Activated T-cell treated with anti-CD3 and anti-CD28 coated beads, Interleukin-2, amount 50 U/mL, for 24 hours (primary cell): ENCODE measurements around the gene NSG2.

Experiments used
- DNase-seq: peaks from one replicate; pipeline ENCODE4 v3.0.0-alpha.2; 2020
- H3K27ac Mint-ChIP-seq: 2 replicates; pipeline ENCODE4 v1.8.0; 2020; ENCODE audit warnings: mild to moderate bottlenecking, mixed read lengths
- H3K27me3 Mint-ChIP-seq: 2 replicates; pipeline ENCODE4 v1.8.0; 2020; ENCODE audit warnings: mixed read lengths
- H3K36me3 Mint-ChIP-seq: 2 replicates; pipeline ENCODE4 v1.8.0; 2020; ENCODE audit warnings: low read depth, mixed read lengths
- H3K4me1 Mint-ChIP-seq: 2 replicates; pipeline ENCODE4 v1.8.0; 2020; ENCODE audit warnings: low read depth, mixed read lengths
- H3K4me3 Mint-ChIP-seq: 2 replicates; pipeline ENCODE4 v1.8.0; 2020; ENCODE audit warnings: mild to moderate bottlenecking, moderate library complexity, mixed read lengths
- H3K9me3 Mint-ChIP-seq: 2 replicates; pipeline ENCODE4 v1.8.0; 2020; ENCODE audit warnings: mixed read lengths

NSG2 gene

DNA sequence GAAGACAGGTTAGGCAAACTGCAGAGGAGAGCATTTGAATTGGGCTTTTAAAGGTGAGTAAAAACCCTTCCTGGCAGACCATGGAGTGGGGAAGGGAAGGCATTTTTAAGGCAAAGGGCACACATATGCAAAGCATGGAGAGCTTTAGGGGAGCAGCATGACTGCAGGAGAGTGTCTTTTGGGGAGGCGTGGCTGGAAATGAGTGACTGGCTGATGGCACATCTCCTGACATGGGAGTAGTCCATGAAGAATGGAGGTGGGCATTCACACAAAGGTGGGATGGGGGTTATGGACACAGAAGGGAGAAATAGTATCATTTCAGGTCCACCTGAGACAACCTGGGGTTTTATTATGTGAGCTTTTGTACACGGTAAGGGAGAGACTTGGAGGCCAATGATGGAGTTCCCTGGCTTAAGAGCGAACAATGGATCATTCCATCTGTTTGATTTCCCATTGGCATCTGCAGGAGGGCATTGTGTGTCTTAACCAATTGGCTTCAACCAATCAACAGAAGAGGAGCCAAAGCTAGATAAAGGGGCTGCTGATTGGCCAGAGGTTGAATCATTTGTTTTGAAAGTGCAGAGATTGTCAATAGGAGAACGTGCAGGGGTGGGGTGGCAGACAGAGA is 2.1 kb downstream of the NSG2 start:
- Mint-ChIP-seq H3K27me3 (peaks cover 43% of the 10 kb centered on the region), H3K9me3 (no peaks in the 10 kb centered on the region), H3K36me3 (no peaks in the 10 kb centered on the region), H3K4me3 (no peak overlapping the region), H3K4me1 (no peaks in the 10 kb centered on the region), H3K27ac (no peak overlapping the region)
- no peak for DNase-seq

DNA sequence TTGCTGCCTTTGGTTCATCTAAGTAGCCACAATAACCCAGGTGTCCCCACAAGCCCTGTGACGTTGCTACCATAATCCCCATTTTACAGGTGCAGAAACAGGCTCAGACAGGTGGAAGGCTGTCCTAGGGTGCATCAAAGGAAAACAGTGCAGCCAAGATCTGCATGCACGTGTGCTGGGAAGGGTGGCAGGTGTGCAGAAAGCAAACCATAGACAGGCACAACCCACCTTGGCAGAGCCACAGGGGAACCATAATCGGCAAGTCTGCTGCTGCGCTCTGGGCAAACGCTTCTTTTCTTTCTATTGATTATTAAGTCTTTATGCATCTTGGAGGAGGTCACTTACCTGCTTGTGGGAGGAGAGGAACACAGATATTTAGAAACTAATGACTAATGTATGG is 7.1 kb downstream of the NSG2 start:
- Mint-ChIP-seq H3K36me3 (no peaks in the 10 kb centered on the region), H3K27me3 (peaks cover 18% of the 10 kb centered on the region)
- no peak for DNase-seq

DNA sequence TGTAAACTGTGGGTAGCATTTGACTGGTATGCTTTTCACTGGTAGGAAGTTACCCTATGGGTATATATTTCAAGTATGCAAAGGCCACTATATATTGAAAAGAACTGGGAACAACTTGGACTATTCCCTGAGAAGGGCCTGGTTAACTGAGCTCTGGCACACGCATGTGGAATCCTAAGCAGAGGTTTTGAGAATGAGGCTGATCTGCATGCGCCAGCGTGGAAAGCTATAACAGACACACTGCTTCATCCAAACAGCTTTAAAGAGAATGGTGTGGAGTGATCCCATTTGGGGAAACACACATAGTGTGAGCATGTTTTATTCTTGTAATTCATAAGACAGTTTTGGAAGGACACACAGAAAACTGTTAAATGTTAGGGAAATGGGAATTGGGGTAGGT is 8.4 kb downstream of the NSG2 start:
- H3K27ac Mint-ChIP-seq = no peak overlapping the region
- no peak overlapping the region for H3K4me3 Mint-ChIP-seq
- H3K9me3 Mint-ChIP-seq = no peaks in the 10 kb centered on the region
- peaks cover 22% of the 10 kb centered on the region for H3K27me3 Mint-ChIP-seq
- no peaks in the 10 kb centered on the region for H3K36me3 Mint-ChIP-seq
- no peak for DNase-seq
- no peaks in the 10 kb centered on the region for H3K4me1 Mint-ChIP-seq

More for the DNA sequence above, 7.1 kb downstream of the NSG2 start:
- H3K27ac Mint-ChIP-seq = no peak overlapping the region
- no peaks in the 10 kb centered on the region for H3K4me1 Mint-ChIP-seq
- no peak overlapping the region for H3K4me3 Mint-ChIP-seq
- no peaks in the 10 kb centered on the region for H3K9me3 Mint-ChIP-seq

DNA sequence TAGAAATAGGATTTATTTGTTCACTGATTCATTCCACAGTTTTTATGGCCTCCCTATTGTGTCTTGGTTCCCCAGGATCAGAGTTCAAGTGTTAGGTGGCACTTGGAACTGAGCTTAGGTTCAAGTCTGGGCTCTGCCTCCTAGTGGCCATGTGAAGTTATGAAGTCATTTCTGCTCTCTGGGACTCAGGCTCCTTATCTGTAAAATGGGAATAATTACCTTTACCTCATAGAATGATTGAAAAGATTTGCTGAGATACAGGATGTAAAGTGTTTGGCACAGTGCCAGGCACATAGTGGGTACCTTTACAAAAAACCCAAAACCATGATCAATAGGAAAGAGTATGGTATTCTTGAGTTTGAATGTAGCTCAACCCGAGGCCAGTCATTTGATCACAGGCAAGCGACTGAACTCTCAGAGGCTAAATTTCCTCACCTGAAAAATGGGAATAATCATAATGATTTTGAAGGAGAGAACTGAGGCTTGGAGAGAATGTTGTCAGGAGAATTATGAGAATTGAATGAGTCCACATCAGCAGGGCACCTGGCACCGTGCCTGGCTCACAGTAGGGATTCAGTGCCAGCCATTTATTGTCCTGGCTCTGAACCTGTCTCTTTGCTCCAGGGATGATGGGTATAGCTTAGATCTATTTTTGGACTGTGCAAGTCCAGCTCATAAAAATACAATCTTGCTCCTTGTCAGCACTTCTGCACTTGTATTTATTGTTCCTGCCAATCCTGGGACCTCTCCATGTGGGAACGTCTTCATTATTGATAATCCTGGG is 10.8 kb downstream of the NSG2 start:
- no peaks in the 10 kb centered on the region for H3K4me1 Mint-ChIP-seq
- peaks cover 21% of the 10 kb centered on the region for H3K27me3 Mint-ChIP-seq
- DNase-seq = no peak
- H3K36me3 Mint-ChIP-seq = no peaks in the 10 kb centered on the region
- no peak overlapping the region for H3K4me3 Mint-ChIP-seq
- peaks cover under 1% of the 10 kb centered on the region for H3K9me3 Mint-ChIP-seq
- no peak overlapping the region for H3K27ac Mint-ChIP-seq

DNA sequence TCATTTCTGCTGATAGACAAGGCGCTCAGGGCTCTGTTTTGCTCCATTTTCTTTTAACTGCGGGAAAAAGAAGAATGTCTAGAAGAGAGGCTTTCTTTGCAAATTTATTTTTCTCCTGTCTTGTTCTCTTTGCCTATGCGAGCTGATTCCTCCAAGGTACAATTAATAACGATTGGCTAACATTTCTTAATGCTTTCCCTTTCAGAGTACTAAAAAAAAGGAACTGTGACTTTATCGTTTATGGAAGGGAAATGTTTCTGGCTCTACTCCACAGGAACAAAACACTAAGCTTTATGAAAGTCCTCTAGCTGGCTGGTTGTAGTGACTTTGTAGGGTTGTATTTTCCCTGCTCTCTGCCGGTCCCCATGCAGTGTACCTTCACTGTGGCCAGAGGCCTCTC is 11.7 kb downstream of the NSG2 start:
- Mint-ChIP-seq H3K36me3 (no peaks in the 10 kb centered on the region), H3K4me1 (no peaks in the 10 kb centered on the region), H3K4me3 (no peak overlapping the region), H3K9me3 (peaks cover 2% of the 10 kb centered on the region), H3K27me3 (peaks cover 23% of the 10 kb centered on the region), H3K27ac (no peak overlapping the region)
- no peak for DNase-seq

DNA sequence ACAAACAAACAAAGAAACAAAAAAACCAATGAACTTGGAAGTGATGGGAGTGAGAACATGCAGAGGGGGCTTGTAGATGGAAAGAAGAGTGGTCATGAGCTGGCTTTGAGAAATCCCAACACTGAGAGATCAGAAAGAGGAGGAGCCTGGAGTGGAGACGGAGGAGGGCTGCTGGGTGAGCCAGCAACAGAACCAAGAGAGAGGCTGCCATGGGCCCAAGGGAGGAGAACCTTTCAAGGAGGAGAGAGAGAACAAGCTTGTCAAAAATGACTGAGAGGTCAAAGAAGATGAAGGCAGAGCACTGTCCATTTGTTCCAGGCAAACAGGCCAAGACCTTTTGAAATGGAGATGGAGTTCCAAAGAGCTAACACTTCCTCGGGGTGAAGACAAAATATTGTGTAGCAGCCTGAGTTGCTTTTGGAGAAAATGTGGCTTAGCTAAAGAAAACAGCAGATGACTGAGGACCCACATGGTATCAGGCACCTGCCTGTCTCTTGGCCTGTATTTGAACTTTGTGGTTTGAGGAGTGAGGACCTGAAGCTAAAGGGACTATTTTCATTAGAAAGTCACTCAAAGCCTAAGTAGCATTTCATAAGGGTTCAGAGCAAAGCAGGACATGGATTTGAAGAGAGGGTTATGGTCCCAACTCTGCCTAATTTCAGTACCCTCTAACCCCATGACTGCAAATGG is 13.1 kb downstream of the NSG2 start:
- Mint-ChIP-seq H3K36me3 (no peaks in the 10 kb centered on the region), H3K4me3 (no peak overlapping the region), H3K4me1 (no peaks in the 10 kb centered on the region), H3K9me3 (peaks cover 2% of the 10 kb centered on the region), H3K27me3 (peaks cover 28% of the 10 kb centered on the region), H3K27ac (no peak overlapping the region)
- DNase-seq = no peak

DNA sequence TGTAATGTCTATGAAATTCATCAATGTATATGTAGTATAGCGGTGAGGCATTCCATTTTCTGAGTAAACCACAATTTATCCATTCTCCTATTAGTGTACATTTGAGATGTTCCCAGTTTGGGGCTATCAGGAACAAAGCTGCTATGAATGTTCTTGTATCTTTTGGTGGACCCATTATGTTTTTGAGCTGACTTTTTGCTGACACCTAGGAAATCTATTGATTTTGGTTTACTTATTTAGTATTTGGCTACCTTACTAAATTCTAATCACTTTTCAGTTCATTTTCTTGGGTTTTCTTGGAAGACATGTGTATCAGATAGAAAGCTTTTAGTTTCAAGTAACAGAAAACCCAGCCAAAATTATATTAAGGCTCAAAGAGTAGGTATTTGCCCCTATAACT is 13.7 kb downstream of the NSG2 start:
- Mint-ChIP-seq H3K27me3 (peaks cover 32% of the 10 kb centered on the region), H3K9me3 (peaks cover 2% of the 10 kb centered on the region), H3K27ac (no peak overlapping the region), H3K4me3 (no peak overlapping the region), H3K4me1 (no peaks in the 10 kb centered on the region), H3K36me3 (no peaks in the 10 kb centered on the region)
- no peak for DNase-seq

DNA sequence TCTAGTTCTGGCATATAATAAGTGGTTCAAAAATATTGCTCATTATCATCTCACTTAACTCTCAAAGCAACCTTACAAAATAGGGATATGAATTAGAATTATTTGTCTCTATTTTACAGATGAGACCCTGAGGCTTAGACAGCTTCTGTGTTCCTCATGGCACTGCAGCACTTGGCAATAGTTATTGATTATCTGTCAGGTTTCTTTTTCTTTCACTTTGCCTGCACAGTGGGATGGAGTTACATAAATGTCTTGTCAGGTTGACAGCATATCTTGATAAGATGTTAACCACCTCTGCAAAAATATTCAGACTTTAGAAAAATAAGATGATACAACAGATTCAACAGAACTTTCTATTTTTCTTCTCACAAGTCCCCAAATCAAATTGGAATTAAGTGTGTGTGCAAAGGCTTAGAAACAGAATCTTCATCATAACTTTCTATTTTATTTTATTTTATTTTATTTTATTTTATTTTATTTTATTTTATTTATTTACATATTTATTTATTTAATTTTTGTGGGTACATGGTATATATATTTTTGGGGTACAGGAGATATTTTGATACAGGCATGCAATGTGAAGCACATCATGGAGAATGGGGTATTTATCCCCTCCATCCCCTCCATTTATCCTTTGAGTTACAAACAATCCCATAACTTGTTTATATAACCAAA is 17.7 kb downstream of the NSG2 start:
- no peak for DNase-seq
- no peaks in the 10 kb centered on the region for H3K4me1 Mint-ChIP-seq
- peaks cover 21% of the 10 kb centered on the region for H3K27me3 Mint-ChIP-seq
- H3K9me3 Mint-ChIP-seq = peaks cover 2% of the 10 kb centered on the region
- no peak overlapping the region for H3K27ac Mint-ChIP-seq
- no peaks in the 10 kb centered on the region for H3K36me3 Mint-ChIP-seq
- H3K4me3 Mint-ChIP-seq = no peak overlapping the region

DNA sequence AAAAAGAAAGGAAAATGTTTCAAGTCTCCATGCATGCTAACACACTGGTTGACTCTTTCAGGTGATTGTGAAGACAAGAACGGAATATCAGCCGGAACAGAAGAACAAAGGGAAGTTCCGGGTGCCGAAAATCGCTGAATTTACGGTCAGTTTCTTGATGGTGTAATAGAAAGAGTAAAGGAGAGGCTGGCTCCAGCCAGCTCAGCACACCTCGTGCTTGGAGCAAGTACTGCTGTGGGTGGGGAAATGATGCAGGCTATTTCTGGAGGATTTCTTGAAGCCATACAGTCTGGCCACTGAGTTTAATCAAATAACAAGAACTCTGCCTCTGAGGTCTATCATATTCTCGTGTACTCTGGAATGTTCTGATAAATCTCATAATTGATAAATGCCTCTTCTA is 18.7 kb downstream of the NSG2 start:
- no peak overlapping the region for H3K4me3 Mint-ChIP-seq
- H3K9me3 Mint-ChIP-seq = peaks cover 2% of the 10 kb centered on the region
- peaks cover 21% of the 10 kb centered on the region for H3K27me3 Mint-ChIP-seq
- no peak for DNase-seq
- no peaks in the 10 kb centered on the region for H3K36me3 Mint-ChIP-seq
- H3K4me1 Mint-ChIP-seq = no peaks in the 10 kb centered on the region
- H3K27ac Mint-ChIP-seq = no peak overlapping the region

DNA sequence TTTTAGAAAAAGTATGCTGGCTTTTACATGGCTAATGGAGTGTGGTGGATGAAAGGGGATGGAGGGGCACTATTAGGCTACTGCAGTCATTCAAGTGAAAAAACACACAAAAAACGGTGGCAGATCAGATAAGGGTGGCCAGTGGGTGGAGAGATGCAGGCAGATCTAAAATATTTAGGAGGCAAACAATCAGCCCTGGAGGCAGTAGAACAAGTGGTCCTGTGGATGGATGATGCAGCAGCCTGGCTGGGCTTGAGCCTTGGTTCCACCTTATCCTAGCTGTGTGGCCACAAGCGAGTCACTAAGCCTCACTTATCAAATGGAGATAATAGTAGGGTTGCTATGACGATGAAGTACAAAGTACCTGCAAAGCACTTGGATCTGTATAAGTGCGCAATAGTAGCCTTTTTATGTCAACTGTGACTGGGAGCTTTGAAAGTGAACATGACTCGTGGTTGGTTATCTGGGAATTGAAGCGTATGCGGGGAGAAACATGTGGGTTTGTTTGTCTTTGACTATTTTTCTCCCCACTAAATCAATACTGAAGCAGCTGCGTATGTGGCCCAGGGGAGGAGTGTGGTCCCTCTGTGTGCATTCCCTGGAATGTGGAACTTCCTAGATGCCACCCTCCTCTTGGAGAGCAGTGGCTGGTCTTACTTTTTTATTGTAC is 20.2 kb downstream of the NSG2 start:
- no peaks in the 10 kb centered on the region for H3K4me1 Mint-ChIP-seq
- no peak overlapping the region for H3K4me3 Mint-ChIP-seq
- peaks cover 21% of the 10 kb centered on the region for H3K27me3 Mint-ChIP-seq
- H3K36me3 Mint-ChIP-seq = no peaks in the 10 kb centered on the region
- no peak for DNase-seq
- no peak overlapping the region for H3K27ac Mint-ChIP-seq
- peaks cover 2% of the 10 kb centered on the region for H3K9me3 Mint-ChIP-seq

DNA sequence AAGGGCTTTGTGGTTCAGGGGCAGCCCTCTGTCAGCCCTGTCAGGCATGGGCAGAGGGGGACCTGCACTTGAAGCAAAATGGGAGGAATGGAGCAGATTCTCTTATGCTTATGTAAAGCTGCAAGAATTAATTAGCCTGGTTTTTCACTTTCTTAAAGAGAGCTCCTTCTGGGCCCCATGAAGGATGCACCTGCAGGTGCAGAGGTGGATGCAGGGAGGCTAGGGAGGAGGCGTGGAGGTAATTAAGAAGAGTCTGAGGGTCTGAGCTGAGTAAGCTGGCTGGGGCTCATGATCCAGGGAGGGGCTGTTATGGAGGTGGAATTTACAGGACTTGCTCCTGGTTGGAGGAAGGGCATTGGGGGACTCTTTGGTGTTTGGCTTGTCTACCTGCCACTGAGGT is 22.0 kb downstream of the NSG2 start:
- Mint-ChIP-seq H3K9me3 (no peaks in the 10 kb centered on the region), H3K27ac (no peak overlapping the region), H3K27me3 (peaks cover 17% of the 10 kb centered on the region), H3K4me1 (no peaks in the 10 kb centered on the region), H3K36me3 (no peaks in the 10 kb centered on the region), H3K4me3 (no peak overlapping the region)
- DNase-seq = no peak

DNA sequence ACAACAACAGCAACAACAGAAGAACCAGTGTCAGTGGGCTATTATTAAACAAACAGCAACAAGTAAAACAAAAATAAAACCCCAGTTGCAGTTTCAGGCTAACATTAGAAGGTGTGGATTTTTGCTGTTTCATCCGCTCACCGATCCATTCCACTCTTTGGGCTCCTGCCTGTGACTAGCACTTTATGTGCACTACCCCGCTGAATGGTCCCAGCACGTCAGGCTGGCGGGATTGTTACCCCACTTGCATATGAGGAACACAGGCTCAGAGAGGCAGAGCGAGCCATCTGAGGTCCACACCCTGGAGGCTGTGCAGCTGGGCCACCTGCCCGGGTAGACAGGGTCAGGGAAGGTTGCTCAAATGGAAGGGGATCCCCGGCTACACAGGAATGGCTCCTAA is 26.0 kb downstream of the NSG2 start:
- no peaks in the 10 kb centered on the region for H3K36me3 Mint-ChIP-seq
- no peaks in the 10 kb centered on the region for H3K4me1 Mint-ChIP-seq
- no peak overlapping the region for H3K27ac Mint-ChIP-seq
- H3K9me3 Mint-ChIP-seq = no peaks in the 10 kb centered on the region
- DNase-seq = no peak
- peaks cover 3% of the 10 kb centered on the region for H3K27me3 Mint-ChIP-seq
- H3K4me3 Mint-ChIP-seq = no peak overlapping the region

DNA sequence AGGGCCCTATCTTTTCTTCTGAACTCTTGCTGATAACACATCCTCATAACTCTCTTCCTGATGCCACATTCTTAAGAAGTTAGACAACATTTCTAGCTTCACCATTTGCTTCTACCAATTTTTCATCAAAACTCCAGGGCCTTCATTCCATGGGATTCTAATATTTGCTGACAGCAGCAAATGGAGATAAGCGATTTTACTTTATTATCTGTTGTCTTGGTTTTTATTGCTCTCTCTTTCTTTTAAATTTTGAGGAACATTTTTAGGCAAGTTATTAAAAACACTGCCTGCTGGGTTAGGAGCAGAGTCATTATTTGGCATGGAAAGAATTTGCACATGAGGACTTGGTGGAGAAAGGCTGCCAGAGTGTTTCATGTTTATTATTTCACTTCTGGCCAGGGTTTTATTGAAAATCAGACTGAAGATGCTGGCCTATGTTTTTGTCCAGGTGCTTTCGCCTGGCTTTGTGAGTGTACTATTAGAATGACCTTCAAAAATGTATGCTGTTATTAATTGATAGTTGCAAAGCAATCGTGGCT is 27.7 kb downstream of the NSG2 start:
- Mint-ChIP-seq H3K4me3 (no peak overlapping the region), H3K27ac (no peak overlapping the region), H3K9me3 (no peaks in the 10 kb centered on the region), H3K4me1 (no peaks in the 10 kb centered on the region), H3K27me3 (no peaks in the 10 kb centered on the region), H3K36me3 (no peaks in the 10 kb centered on the region)
- DNase-seq = no peak

DNA sequence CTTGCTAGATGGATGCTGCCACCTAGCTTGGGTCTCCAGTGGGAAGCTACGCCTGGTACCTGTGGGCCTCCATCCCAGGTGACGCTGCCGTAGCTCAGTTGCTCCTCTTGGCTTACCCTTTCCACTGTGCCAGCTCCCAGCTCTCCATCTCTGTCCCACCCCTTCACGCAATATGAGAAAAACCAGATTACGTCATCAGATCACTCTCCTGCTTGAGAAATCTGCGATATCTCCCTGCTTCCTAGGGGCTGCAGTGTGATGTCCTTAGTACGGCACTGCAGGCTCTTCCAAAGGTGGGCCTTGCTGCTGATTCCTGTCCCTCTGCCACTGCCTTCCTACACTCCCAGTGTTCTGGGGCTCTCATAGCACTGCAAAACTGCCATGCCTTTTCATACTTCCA is 28.9 kb downstream of the NSG2 start:
- no peak overlapping the region for H3K27ac Mint-ChIP-seq
- H3K4me1 Mint-ChIP-seq = no peaks in the 10 kb centered on the region
- H3K27me3 Mint-ChIP-seq = no peaks in the 10 kb centered on the region
- no peak overlapping the region for H3K4me3 Mint-ChIP-seq
- DNase-seq = no peak
- H3K36me3 Mint-ChIP-seq = no peaks in the 10 kb centered on the region
- no peaks in the 10 kb centered on the region for H3K9me3 Mint-ChIP-seq
